ENCODE measurements around the gene GRAP2.

The GRAP2 gene

GRCh38 chr22:40015358-40015976, 114.6 kb downstream of the GRAP2 start:
- no peak for DNase-seq (ENCODE audit: low spot score)

GRCh38 chr22:40018051-40018450, 117.2 kb downstream of the GRAP2 start:
- no peak for DNase-seq (ENCODE audit: low spot score)

GRCh38 chr22:40019100-40019499, 118.2 kb downstream of the GRAP2 start:
- no peak for DNase-seq (ENCODE audit: low spot score)

- no peak for DNase-seq (ENCODE audit: low spot score)
Measured at GRCh38 chr22:40020956-40021355, 120.1 kb downstream of the GRAP2 start.

GRCh38 chr22:40021401-40022000, 120.6 kb downstream of the GRAP2 start:
- no peak for DNase-seq (ENCODE audit: low spot score)

GRCh38 chr22:40022536-40023240, 121.8 kb downstream of the GRAP2 start:
- DNase-seq (ENCODE audit: low spot score): no peak

Data from iPS-NIHi11 (cell line).